ENCODE data around the gene SH3RF3.

- TF ChIP-seq RXRB (CRISPR knock-in tag; IDR thresholded peaks at IDR 0.05; ENCODE audit: borderline replicate concordance) = no peak
- no peak for TF ChIP-seq SMARCC2 (IDR thresholded peaks at IDR 0.05)
- TF ChIP-seq KAT2B (IDR thresholded peaks at IDR 0.05; ENCODE audit: borderline replicate concordance, low read depth, low read length) = no peak
- TF ChIP-seq POLR2A (IDR thresholded peaks at IDR 0.05; ENCODE audit: insufficient read depth in 1 of 2, low read depth in 2 of 2, low read length in 2 of 2) = no peak
- no peak for TF ChIP-seq BRD4 (CRISPR knock-in tag; IDR thresholded peaks at IDR 0.05)
- TF ChIP-seq POLR2AphosphoS5 (IDR thresholded peaks at IDR 0.05; ENCODE audit: low read depth, low read length) = no peak
- TF ChIP-seq HDAC6 (IDR thresholded peaks at IDR 0.05; ENCODE audit: low read depth, low read length) = no peak
- no peak for TF ChIP-seq ZNF292 (CRISPR knock-in tag; IDR thresholded peaks at IDR 0.05; ENCODE audit: borderline replicate concordance, low read depth)
- no peak for TF ChIP-seq NFIC (IDR thresholded peaks at IDR 0.05; ENCODE audit: low read length)
- no peak for TF ChIP-seq SRF (IDR thresholded peaks at IDR 0.05; ENCODE audit: low read depth, low read length)
- TF ChIP-seq SRSF4 (IDR thresholded peaks at IDR 0.05; ENCODE audit: low read depth, low read length, poor library complexity, severe bottlenecking) = no peak
- no peak for TF ChIP-seq ZNF766 (CRISPR knock-in tag; IDR thresholded peaks at IDR 0.05; ENCODE audit: borderline replicate concordance)
- TF ChIP-seq, protein P1, sequence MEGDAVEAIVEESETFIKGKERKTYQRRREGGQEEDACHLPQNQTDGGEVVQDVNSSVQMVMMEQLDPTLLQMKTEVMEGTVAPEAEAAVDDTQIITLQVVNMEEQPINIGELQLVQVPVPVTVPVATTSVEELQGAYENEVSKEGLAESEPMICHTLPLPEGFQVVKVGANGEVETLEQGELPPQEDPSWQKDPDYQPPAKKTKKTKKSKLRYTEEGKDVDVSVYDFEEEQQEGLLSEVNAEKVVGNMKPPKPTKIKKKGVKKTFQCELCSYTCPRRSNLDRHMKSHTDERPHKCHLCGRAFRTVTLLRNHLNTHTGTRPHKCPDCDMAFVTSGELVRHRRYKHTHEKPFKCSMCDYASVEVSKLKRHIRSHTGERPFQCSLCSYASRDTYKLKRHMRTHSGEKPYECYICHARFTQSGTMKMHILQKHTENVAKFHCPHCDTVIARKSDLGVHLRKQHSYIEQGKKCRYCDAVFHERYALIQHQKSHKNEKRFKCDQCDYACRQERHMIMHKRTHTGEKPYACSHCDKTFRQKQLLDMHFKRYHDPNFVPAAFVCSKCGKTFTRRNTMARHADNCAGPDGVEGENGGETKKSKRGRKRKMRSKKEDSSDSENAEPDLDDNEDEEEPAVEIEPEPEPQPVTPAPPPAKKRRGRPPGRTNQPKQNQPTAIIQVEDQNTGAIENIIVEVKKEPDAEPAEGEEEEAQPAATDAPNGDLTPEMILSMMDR (CRISPR knock-in tag; IDR thresholded peaks at IDR 0.05) = no peak
These were observed 289.7 kb downstream of the SH3RF3 start for GRCh38 chr2:109418716-109419115.
